ENCODE results near the gene TNN.
A peak's percentile ranks its signal among the peaks of the same experiment; 100 is the strongest.

TNN gene

DNA sequence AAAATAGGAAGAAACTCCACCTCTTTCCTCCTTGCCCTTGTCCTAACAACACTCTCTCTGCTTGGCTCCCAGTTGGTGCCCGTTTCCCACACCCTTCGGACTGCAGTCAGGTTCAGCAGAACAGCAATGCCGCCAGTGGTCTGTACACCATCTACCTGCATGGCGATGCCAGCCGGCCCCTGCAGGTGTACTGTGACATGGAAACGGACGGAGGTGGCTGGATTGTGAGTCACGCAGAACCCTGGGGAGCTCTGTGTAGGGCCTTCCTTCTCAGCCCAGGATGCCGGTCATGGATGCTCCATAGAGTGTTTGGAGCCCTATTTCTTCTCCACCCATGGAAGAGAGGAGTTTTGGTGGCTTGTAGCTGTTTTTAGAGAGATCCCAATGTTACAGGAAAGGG, 60.9 kb downstream of the TNN start:
- Histone ChIP-seq H3K18ac (ENCODE audit: low read length) (no peak overlapping the region), H3K79me1 (ENCODE audit: low read length) (no peaks in the 10 kb centered on the region), H2BK120ac (ENCODE audit: low read depth, low read length) (no peak overlapping the region), H3K23ac (ENCODE audit: low read length) (no peak overlapping the region), H2AK5ac (ENCODE audit: low read length) (no peak overlapping the region), H3K36me3 (ENCODE audit: control insufficient read depth, insufficient read depth, low read length) (no peaks in the 10 kb centered on the region), H3K4ac (ENCODE audit: low read depth, low read length) (no peak overlapping the region), H3K79me2 (ENCODE audit: control insufficient read depth, insufficient read depth, low read length) (no peaks in the 10 kb centered on the region), H3K56ac (ENCODE audit: low read length) (no peak overlapping the region), H3K9ac (ENCODE audit: low read length) (no peak overlapping the region), H3K4me3 (ENCODE audit: low read length) (no peak overlapping the region), H3K27ac (ENCODE audit: low read depth, low read length) (no peak overlapping the region), H2BK15ac (replicated peaks; ENCODE audit: low read depth) (no peak overlapping the region), H3K4me1 (ENCODE audit: control insufficient read depth, low read depth, low read length) (peaks cover 9% of the 10 kb centered on the region), H2BK5ac (ENCODE audit: low read length) (no peak overlapping the region), H3K4me2 (ENCODE audit: low read length) (no peak overlapping the region), H3K27me3 (ENCODE audit: insufficient read depth, low read length, poor library complexity) (no peaks in the 10 kb centered on the region), H4K8ac (ENCODE audit: low read depth, low read length) (no peak overlapping the region), H4K5ac (ENCODE audit: low read length) (no peak overlapping the region)
- DNase-seq = no peak
- WGBS (ENCODE audit: extremely low coverage, insufficient coverage, low lambda C conversion rate) = no CpG with 5 or more reads among the region's 9 CpGs

GRCh38 chr1:175129182-175129581, 61.5 kb downstream of the TNN start:
- no CpG with 5 or more reads among the region's 1 CpG for WGBS (ENCODE audit: extremely low coverage, insufficient coverage, low lambda C conversion rate)

DNA sequence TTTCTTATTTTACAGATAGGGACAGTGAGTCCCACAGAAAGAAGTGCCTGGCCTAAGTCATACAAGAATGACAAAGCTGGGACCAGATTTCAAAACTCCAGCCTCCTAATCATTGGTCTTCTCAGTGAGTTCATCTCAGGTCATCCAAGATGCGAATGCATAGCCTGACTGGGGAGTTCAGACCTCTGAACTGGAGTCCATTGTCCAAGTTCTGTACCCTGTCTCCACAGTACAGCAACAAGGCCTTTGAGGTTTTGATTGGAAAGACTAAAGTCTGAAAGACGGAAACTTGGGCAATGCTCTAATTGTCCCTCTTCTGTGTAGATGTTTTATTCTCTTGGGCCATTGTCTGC, 62.0 kb downstream of the TNN start:
- Histone ChIP-seq H2BK120ac (ENCODE audit: low read depth, low read length) (peak overlapping the region; percentile 93), H3K9ac (ENCODE audit: low read length) (no peak overlapping the region), H3K23ac (ENCODE audit: low read length) (no peak overlapping the region), H3K79me2 (ENCODE audit: control insufficient read depth, insufficient read depth, low read length) (no peaks in the 10 kb centered on the region), H3K36me3 (ENCODE audit: control insufficient read depth, insufficient read depth, low read length) (no peaks in the 10 kb centered on the region), H4K5ac (ENCODE audit: low read length) (peak overlapping the region; percentile 93), H3K18ac (ENCODE audit: low read length) (peak overlapping the region; percentile 98), H4K8ac (ENCODE audit: low read depth, low read length) (no peak overlapping the region), H2AK5ac (ENCODE audit: low read length) (peak overlapping the region; percentile 61), H3K27ac (ENCODE audit: low read depth, low read length) (peak overlapping the region; percentile 82), H3K56ac (ENCODE audit: low read length) (peak overlapping the region; percentile 71), H3K27me3 (ENCODE audit: insufficient read depth, low read length, poor library complexity) (no peaks in the 10 kb centered on the region), H3K4me1 (ENCODE audit: control insufficient read depth, low read depth, low read length) (peaks cover 9% of the 10 kb centered on the region), H3K4me3 (ENCODE audit: low read length) (no peak overlapping the region), H3K4ac (ENCODE audit: low read depth, low read length) (peak overlapping the region; percentile 97), H3K4me2 (ENCODE audit: low read length) (no peak overlapping the region), H2BK15ac (replicated peaks; ENCODE audit: low read depth) (peak overlapping the region; percentile 37), H3K79me1 (ENCODE audit: low read length) (no peaks in the 10 kb centered on the region), H2BK5ac (ENCODE audit: low read length) (peak overlapping the region; percentile 66)
- DNase-seq = no peak
- WGBS (ENCODE audit: extremely low coverage, insufficient coverage, low lambda C conversion rate) = no CpG with 5 or more reads among the region's 2 CpGs

More at GRCh38 chr1:175129182-175129581, 61.5 kb downstream of the TNN start:
- Histone ChIP-seq H3K9ac (ENCODE audit: low read length) (no peak overlapping the region), H3K23ac (ENCODE audit: low read length) (no peak overlapping the region), H3K27me3 (ENCODE audit: insufficient read depth, low read length, poor library complexity) (no peaks in the 10 kb centered on the region), H4K5ac (ENCODE audit: low read length) (no peak overlapping the region), H2BK120ac (ENCODE audit: low read depth, low read length) (peak overlapping the region; percentile 93), H4K8ac (ENCODE audit: low read depth, low read length) (no peak overlapping the region), H2AK5ac (ENCODE audit: low read length) (no peak overlapping the region), H2BK15ac (replicated peaks; ENCODE audit: low read depth) (peak overlapping the region; percentile 37), H3K4me3 (ENCODE audit: low read length) (no peak overlapping the region), H3K18ac (ENCODE audit: low read length) (no peak overlapping the region), H3K27ac (ENCODE audit: low read depth, low read length) (peak overlapping the region; percentile 82), H3K79me1 (ENCODE audit: low read length) (no peaks in the 10 kb centered on the region), H3K4ac (ENCODE audit: low read depth, low read length) (no peak overlapping the region), H3K36me3 (ENCODE audit: control insufficient read depth, insufficient read depth, low read length) (no peaks in the 10 kb centered on the region), H3K56ac (ENCODE audit: low read length) (peak overlapping the region; percentile 66), H3K4me2 (ENCODE audit: low read length) (no peak overlapping the region), H3K79me2 (ENCODE audit: control insufficient read depth, insufficient read depth, low read length) (no peaks in the 10 kb centered on the region), H3K4me1 (ENCODE audit: control insufficient read depth, low read depth, low read length) (peaks cover 9% of the 10 kb centered on the region), H2BK5ac (ENCODE audit: low read length) (peak overlapping the region; percentile 62)
- peak; percentile 91 for DNase-seq

GRCh38 chr1:175129997-175130648, 62.5 kb downstream of the TNN start:
- Histone ChIP-seq H3K18ac (ENCODE audit: low read length) (peak overlapping the region; percentile 98), H2BK120ac (ENCODE audit: low read depth, low read length) (no peak overlapping the region), H3K9ac (ENCODE audit: low read length) (no peak overlapping the region), H3K79me1 (ENCODE audit: low read length) (no peaks in the 10 kb centered on the region), H4K8ac (ENCODE audit: low read depth, low read length) (no peak overlapping the region), H3K23ac (ENCODE audit: low read length) (no peak overlapping the region), H2AK5ac (ENCODE audit: low read length) (no peak overlapping the region), H3K4me1 (ENCODE audit: control insufficient read depth, low read depth, low read length) (peaks cover 9% of the 10 kb centered on the region), H3K4me3 (ENCODE audit: low read length) (no peak overlapping the region), H3K36me3 (ENCODE audit: control insufficient read depth, insufficient read depth, low read length) (no peaks in the 10 kb centered on the region), H2BK5ac (ENCODE audit: low read length) (peak overlapping the region; percentile 69), H3K27me3 (ENCODE audit: insufficient read depth, low read length, poor library complexity) (no peaks in the 10 kb centered on the region), H3K4me2 (ENCODE audit: low read length) (no peak overlapping the region), H3K56ac (ENCODE audit: low read length) (peak overlapping the region; percentile 62), H2BK15ac (replicated peaks; ENCODE audit: low read depth) (no peak overlapping the region), H3K4ac (ENCODE audit: low read depth, low read length) (no peak overlapping the region), H3K27ac (ENCODE audit: low read depth, low read length) (peak overlapping the region; percentile 82), H4K5ac (ENCODE audit: low read length) (no peak overlapping the region), H3K79me2 (ENCODE audit: control insufficient read depth, insufficient read depth, low read length) (no peaks in the 10 kb centered on the region)
- no CpG with 5 or more reads among the region's 5 CpGs for WGBS (ENCODE audit: extremely low coverage, insufficient coverage, low lambda C conversion rate)
- DNase-seq = peak; percentile 90

- Histone ChIP-seq H4K8ac (ENCODE audit: low read depth, low read length) (no peak overlapping the region), H3K27ac (ENCODE audit: low read depth, low read length) (peak overlapping the region; percentile 42)
- no CpG with 5 or more reads among the region's 2 CpGs for WGBS (ENCODE audit: extremely low coverage, insufficient coverage, low lambda C conversion rate)
These were observed 63.0 kb downstream of the TNN start for GRCh38 chr1:175130649-175131045.

DNA sequence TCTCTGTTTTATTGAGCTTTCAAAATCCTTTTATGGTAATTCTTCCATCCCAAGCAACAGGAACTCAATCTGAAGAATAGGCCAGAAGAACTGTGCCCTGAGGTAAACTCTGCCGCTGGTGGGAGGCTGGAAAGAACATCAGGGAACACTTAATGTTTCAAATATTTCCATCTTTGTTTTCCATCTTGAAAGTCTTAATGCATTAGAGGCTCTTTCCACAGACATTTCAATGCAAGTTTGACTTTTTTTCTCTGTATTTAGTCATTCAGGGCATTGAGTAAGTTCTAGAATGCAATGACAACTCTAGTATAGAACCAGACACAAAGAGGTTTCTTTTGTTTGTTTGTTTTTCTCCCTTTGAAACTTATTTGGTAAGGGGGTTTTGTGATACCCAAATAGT, 63.5 kb downstream of the TNN start:
- Histone ChIP-seq H3K18ac (ENCODE audit: low read length) (peak overlapping the region; percentile 98), H3K79me1 (ENCODE audit: low read length) (no peaks in the 10 kb centered on the region), H3K36me3 (ENCODE audit: control insufficient read depth, insufficient read depth, low read length) (no peaks in the 10 kb centered on the region), H3K4me2 (ENCODE audit: low read length) (no peak overlapping the region), H4K5ac (ENCODE audit: low read length) (no peak overlapping the region), H2BK120ac (ENCODE audit: low read depth, low read length) (no peak overlapping the region), H2AK5ac (ENCODE audit: low read length) (no peak overlapping the region), H3K23ac (ENCODE audit: low read length) (no peak overlapping the region), H2BK15ac (replicated peaks; ENCODE audit: low read depth) (no peak overlapping the region), H3K4me1 (ENCODE audit: control insufficient read depth, low read depth, low read length) (peaks cover 9% of the 10 kb centered on the region), H3K4me3 (ENCODE audit: low read length) (no peak overlapping the region), H3K79me2 (ENCODE audit: control insufficient read depth, insufficient read depth, low read length) (no peaks in the 10 kb centered on the region), H4K8ac (ENCODE audit: low read depth, low read length) (no peak overlapping the region), H3K9ac (ENCODE audit: low read length) (no peak overlapping the region), H3K27ac (ENCODE audit: low read depth, low read length) (no peak overlapping the region), H3K4ac (ENCODE audit: low read depth, low read length) (no peak overlapping the region), H2BK5ac (ENCODE audit: low read length) (no peak overlapping the region), H3K27me3 (ENCODE audit: insufficient read depth, low read length, poor library complexity) (no peaks in the 10 kb centered on the region), H3K56ac (ENCODE audit: low read length) (no peak overlapping the region)
- no CpG with 5 or more reads among the region's 1 CpG for WGBS (ENCODE audit: extremely low coverage, insufficient coverage, low lambda C conversion rate)
- no peak for DNase-seq

More at GRCh38 chr1:175130649-175131045, 63.0 kb downstream of the TNN start:
- no peaks in the 10 kb centered on the region for H3K36me3 ChIP-seq (ENCODE audit: control insufficient read depth, insufficient read depth, low read length)
- H2BK5ac ChIP-seq (ENCODE audit: low read length) = peak overlapping the region; percentile 69
- no peaks in the 10 kb centered on the region for H3K79me2 ChIP-seq (ENCODE audit: control insufficient read depth, insufficient read depth, low read length)
- no peak overlapping the region for H2AK5ac ChIP-seq (ENCODE audit: low read length)
- H3K9ac ChIP-seq (ENCODE audit: low read length) = no peak overlapping the region
- H3K4ac ChIP-seq (ENCODE audit: low read depth, low read length) = no peak overlapping the region
- no peak overlapping the region for H2BK15ac ChIP-seq (replicated peaks; ENCODE audit: low read depth)
- no peak overlapping the region for H4K5ac ChIP-seq (ENCODE audit: low read length)
- H3K27me3 ChIP-seq (ENCODE audit: insufficient read depth, low read length, poor library complexity) = no peaks in the 10 kb centered on the region
- no peak overlapping the region for H3K4me3 ChIP-seq (ENCODE audit: low read length)
- H3K4me1 ChIP-seq (ENCODE audit: control insufficient read depth, low read depth, low read length) = peaks cover 9% of the 10 kb centered on the region
- no peak for DNase-seq
- no peak overlapping the region for H3K4me2 ChIP-seq (ENCODE audit: low read length)
- peak overlapping the region; percentile 98 for H3K18ac ChIP-seq (ENCODE audit: low read length)
- no peak overlapping the region for H2BK120ac ChIP-seq (ENCODE audit: low read depth, low read length)
- H3K23ac ChIP-seq (ENCODE audit: low read length) = no peak overlapping the region
- no peaks in the 10 kb centered on the region for H3K79me1 ChIP-seq (ENCODE audit: low read length)
- peak overlapping the region; percentile 62 for H3K56ac ChIP-seq (ENCODE audit: low read length)
